ENCODE measurements around the gene CAPN13.

Gene CAPN13

DNA sequence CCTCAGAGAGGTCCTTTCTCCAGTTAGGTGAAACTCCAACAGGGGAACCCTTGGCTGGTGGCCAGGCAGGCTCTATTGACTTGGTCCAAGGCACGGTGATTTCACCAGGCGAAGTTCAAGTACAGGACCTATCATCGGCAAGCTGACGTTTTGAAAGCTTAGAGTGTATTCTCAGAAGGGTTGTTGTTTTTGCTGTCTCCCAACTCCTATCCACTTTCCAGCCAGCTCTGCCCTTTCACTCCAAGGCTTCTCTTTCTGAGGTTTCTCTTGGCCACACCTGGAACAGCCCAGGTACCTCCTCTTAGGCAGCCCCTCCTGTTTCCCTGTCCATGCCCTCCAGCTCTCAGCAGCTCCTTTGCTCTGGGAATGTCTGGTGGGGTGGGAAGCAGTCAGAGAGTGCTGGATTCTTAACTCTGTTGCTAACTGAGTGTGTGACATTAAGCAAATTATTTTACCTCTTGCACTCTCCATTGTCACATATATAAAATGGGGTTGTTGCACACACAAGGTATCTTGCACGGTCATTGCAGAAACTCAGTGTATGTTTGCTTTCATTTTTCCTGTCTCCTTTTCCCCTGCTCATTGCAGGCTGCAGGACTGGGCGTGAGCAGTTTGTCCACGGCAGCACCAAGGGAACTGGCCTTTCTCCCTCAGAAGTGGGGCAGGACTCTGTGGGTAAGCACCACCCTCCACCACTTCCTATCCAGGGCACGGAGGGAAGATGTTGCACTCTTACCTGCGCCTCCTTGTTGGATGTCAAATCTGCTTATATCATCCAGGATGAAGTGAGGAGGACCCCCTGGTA, 30.2 kb downstream of the CAPN13 start:
- no peak for TF ChIP-seq ZNF274 (IDR thresholded peaks at IDR 0.05; ENCODE audit: low read depth, low read length)

DNA sequence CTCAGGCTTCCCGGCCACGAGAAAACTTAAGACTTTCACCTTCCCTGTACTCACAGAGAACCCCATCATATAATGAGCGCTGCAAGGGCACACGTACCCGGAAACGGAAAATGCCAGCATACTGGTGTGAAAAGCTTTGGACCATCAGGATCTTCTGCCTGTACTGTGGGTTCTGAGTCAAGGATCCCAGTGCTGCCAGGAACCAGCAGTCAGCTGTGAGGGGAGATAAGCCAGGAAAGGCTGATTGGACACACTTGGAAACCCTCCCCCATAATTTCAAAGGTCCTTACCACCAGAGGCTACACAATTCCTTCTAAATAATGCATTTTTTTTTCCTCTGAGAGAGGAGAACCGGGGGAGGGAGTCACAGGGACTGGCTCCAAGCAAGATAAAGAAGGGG, 31.4 kb downstream of the CAPN13 start:
- no peak for TF ChIP-seq ZNF274 (IDR thresholded peaks at IDR 0.05; ENCODE audit: low read depth, low read length)
- no peak overlapping the region for H3K4me3 ChIP-seq (ENCODE audit: low read length)

More for the DNA sequence above, 30.2 kb downstream of the CAPN13 start:
- H3K4me3 ChIP-seq (ENCODE audit: low read length), result no peak overlapping the region

DNA sequence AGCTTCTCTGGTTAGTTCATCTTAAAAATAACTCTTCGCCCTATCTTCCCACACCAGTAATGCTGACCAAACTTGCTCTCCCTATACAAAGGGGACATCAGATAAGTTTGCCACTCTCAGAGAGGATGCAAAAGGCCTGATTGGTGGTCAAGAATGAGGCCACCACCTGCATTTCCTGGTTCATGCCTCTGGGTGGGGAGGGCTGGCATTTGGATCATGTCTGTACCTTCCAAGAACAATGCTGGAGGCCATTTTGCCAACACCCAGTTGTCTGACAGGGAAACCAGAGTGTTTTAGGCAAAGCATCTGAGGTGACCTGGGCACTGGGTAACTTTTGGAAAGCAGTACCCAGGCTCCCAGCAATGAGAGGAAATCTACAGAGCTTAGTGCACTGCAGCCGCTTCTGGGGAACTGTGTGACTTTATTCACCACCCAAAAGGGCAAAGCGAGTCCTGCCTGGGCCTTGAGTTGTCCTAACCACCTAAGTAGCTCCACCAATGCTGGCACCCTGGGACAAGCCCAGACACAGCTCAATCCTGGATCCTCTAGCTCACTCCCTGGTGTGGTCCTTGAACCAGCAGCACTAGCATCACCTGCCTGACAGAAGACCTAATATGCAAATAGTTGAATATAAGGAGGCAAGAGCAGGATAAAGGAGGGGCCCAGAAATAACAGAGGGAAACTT, 35.1 kb downstream of the CAPN13 start:
- no peak for TF ChIP-seq ZNF274 (IDR thresholded peaks at IDR 0.05; ENCODE audit: low read depth, low read length)
- no peak overlapping the region for H3K4me3 ChIP-seq (ENCODE audit: low read length)

GRCh38 chr2:30770816-30771576, 36.2 kb downstream of the CAPN13 start:
- no peak overlapping the region for H3K4me3 ChIP-seq (ENCODE audit: low read length)

GRCh38 chr2:30769891-30770462, 37.3 kb downstream of the CAPN13 start:
- TF ChIP-seq ZNF274 (IDR thresholded peaks at IDR 0.05; ENCODE audit: low read depth, low read length), result no peak
- H3K4me3 ChIP-seq (ENCODE audit: low read length), result no peak overlapping the region

More at GRCh38 chr2:30770816-30771576, 36.2 kb downstream of the CAPN13 start:
- no peak for TF ChIP-seq ZNF274 (IDR thresholded peaks at IDR 0.05; ENCODE audit: low read depth, low read length)

- TF ChIP-seq ZNF274 (IDR thresholded peaks at IDR 0.05; ENCODE audit: low read depth, low read length), result no peak
- no peak overlapping the region for H3K4me3 ChIP-seq (ENCODE audit: low read length)
Observed at GRCh38 chr2:30769481-30769780, 37.8 kb downstream of the CAPN13 start.

GRCh38 chr2:30768708-30769480, 38.4 kb downstream of the CAPN13 start:
- TF ChIP-seq ZNF274 (IDR thresholded peaks at IDR 0.05; ENCODE audit: low read depth, low read length), result no peak
- H3K4me3 ChIP-seq (ENCODE audit: low read length), result no peak overlapping the region

GRCh38 chr2:30768036-30768686, 39.1 kb downstream of the CAPN13 start:
- TF ChIP-seq ZNF274 (IDR thresholded peaks at IDR 0.05; ENCODE audit: low read depth, low read length), result no peak
- no peak overlapping the region for H3K4me3 ChIP-seq (ENCODE audit: low read length)

- TF ChIP-seq ZNF274 (IDR thresholded peaks at IDR 0.05; ENCODE audit: low read depth, low read length), result no peak
- H3K4me3 ChIP-seq (ENCODE audit: low read length), result no peak overlapping the region
Observed at GRCh38 chr2:30766666-30767065, 40.6 kb downstream of the CAPN13 start.

GRCh38 chr2:30765876-30766470, 41.3 kb downstream of the CAPN13 start:
- TF ChIP-seq ZNF274 (IDR thresholded peaks at IDR 0.05; ENCODE audit: low read depth, low read length), result no peak
- H3K4me3 ChIP-seq (ENCODE audit: low read length), result no peak overlapping the region

- TF ChIP-seq ZNF274 (IDR thresholded peaks at IDR 0.05; ENCODE audit: low read depth, low read length), result no peak
- no peak overlapping the region for H3K4me3 ChIP-seq (ENCODE audit: low read length)
Observed at GRCh38 chr2:30765191-30765590, 42.1 kb downstream of the CAPN13 start.

DNA sequence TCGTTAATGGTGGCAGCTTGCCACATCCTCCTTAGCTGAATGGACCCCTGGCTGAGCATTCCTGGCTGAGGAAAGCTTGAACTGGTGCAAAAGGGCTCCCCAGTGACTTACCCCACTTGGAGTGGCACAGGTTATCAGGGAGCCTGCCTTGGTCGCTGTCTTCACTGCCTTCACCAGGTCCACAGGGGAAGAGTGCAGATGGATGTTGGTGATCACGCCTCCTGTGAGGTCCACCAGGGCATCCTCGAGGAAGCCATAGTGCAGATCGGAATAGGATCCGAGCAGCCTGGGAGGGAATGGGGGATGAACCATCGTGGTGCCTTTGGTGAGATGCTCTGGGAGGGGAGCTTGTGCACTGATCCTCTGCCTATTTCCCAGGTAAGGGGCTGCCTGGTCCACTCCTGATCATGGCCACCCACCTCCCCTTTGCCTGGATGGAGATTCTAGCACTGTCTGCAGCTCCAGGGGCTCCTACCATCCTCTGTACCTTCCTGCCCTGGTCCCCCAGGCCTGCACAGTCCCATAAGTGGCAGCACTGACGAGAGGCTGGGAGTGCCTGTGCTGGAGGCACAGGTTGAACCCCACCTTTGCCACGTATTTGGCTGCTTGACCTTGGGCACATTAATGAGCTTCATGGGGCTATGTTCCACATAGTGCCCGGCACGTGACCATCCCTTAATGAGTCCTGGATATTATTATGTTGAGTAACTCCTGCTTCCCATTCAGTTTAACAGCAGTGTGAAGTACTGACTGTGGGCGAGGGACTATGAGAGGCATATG, 43.0 kb downstream of the CAPN13 start:
- no peak for TF ChIP-seq ZNF274 (IDR thresholded peaks at IDR 0.05; ENCODE audit: low read depth, low read length)
- H3K4me3 ChIP-seq (ENCODE audit: low read length), result no peak overlapping the region

All from GM08714 (cell line).